Loucy (cell line): ENCODE results near the gene HSD17B12.

Source experiments
- H2AFZ ChIP-seq: fragments of 200-600 bp; sonication (generic); 2 replicates; pipeline ENCODE4 v1.6.0; 2016; ENCODE audit warnings: antibody characterized with exemption, mild to moderate bottlenecking, low read length, moderate library complexity
- H3F3A ChIP-seq: fragments of 200-600 bp; 2 replicates; pipeline ENCODE4 v1.6.0; 2016; ENCODE audit warnings: antibody characterized with exemption, low read depth, mild to moderate bottlenecking
- H3K27me3 ChIP-seq: fragments of 200-600 bp; sonication (generic); 2 replicates; pipeline ENCODE4 v1.6.1; 2014; ENCODE audit warnings: low read length, mild to moderate bottlenecking; ENCODE audit not compliant: insufficient read depth, poor library complexity, severe bottlenecking
- H3K36me3 ChIP-seq: fragments of 200-600 bp; sonication (generic); 2 replicates; pipeline ENCODE4 v1.6.1; 2016; ENCODE audit warnings: low read length; ENCODE audit not compliant: insufficient read depth
- H3K4me1 ChIP-seq: fragments of 200-600 bp; sonication (generic); 2 replicates; pipeline ENCODE4 v1.5.1; 2014; ENCODE audit warnings: low read length, mild to moderate bottlenecking; ENCODE audit not compliant: insufficient read depth, poor library complexity, severe bottlenecking
- H3K4me2 ChIP-seq: fragments of 200-600 bp; sonication (generic); 2 replicates; pipeline ENCODE4 v1.6.0; 2014; ENCODE audit warnings: antibody characterized with exemption, low read length, low read depth, mild to moderate bottlenecking; ENCODE audit not compliant: poor library complexity, severe bottlenecking
- H3K4me3 ChIP-seq: fragments of 200-600 bp; sonication (generic); 2 replicates; pipeline ENCODE4 v1.5.1; 2014; ENCODE audit warnings: low read length, mild to moderate bottlenecking, mixed read lengths; ENCODE audit not compliant: poor library complexity, severe bottlenecking
- H3K79me2 ChIP-seq: fragments of 200-600 bp; sonication (generic); 2 replicates; pipeline ENCODE4 v1.6.1; 2014; ENCODE audit warnings: low read length; ENCODE audit not compliant: insufficient read depth
- H3K9ac ChIP-seq: fragments of 200-600 bp; sonication (generic); 2 replicates; pipeline ENCODE4 v1.6.0; 2014; ENCODE audit warnings: mild to moderate bottlenecking, low read depth, low read length, moderate library complexity; ENCODE audit not compliant: poor library complexity, severe bottlenecking
- H3K9me2 ChIP-seq: fragments of 200-600 bp; sonication (generic); replicated peaks from 2 replicates; pipeline ENCODE4 v1.6.1; 2016; ENCODE audit warnings: low read depth, low read length, mixed read lengths
- H3K9me3 ChIP-seq: fragments of 200-600 bp; sonication (generic); 2 replicates; pipeline ENCODE4 v1.6.1; 2014; ENCODE audit warnings: mild to moderate bottlenecking, antibody characterized with exemption, low read length, low read depth; ENCODE audit not compliant: insufficient read depth
- H4K20me1 ChIP-seq: fragments of 200-600 bp; sonication (generic); 2 replicates; pipeline ENCODE4 v1.6.0; 2014; ENCODE audit warnings: antibody characterized with exemption, low read length, mild to moderate bottlenecking; ENCODE audit not compliant: insufficient read depth, poor library complexity, severe bottlenecking
- EZH2phosphoT487 ChIP-seq: fragments of 200-600 bp; IDR thresholded peaks from 2 replicates; pipeline ENCODE4 v1.6.1; 2018; ENCODE audit warnings: antibody characterized with exemption, mild to moderate bottlenecking, moderate library complexity, borderline replicate concordance
- TF ChIP-seq, protein P1 (sequence below): fragments of 200-600 bp; sonication (generic); conservative IDR thresholded peaks from 2 replicates; pipeline ENCODE4 v1.5.1; 2014; ENCODE audit warnings: mild to moderate bottlenecking, antibody characterized with exemption, low read length

Gene HSD17B12

DNA sequence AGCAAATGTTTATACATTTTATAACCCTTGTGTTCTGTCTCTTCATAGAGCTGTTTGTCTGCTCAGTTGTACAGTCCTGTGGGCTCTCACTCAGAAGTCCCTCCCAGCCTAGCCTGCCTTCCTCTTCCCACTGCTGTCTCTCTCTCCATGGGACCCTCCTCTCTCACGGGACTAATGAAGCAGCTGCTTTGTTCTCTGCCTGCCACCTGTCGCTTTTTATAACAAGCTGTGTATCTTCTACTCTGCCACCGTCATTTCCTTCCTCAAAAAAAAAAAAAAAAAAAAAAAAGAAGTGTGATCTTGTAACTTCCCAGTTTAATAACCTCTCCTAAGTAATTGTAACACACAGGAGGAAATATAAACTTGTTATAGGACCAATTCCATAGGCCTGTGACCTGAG, 107.9 kb downstream of the HSD17B12 start:
- TF ChIP-seq, protein P1, sequence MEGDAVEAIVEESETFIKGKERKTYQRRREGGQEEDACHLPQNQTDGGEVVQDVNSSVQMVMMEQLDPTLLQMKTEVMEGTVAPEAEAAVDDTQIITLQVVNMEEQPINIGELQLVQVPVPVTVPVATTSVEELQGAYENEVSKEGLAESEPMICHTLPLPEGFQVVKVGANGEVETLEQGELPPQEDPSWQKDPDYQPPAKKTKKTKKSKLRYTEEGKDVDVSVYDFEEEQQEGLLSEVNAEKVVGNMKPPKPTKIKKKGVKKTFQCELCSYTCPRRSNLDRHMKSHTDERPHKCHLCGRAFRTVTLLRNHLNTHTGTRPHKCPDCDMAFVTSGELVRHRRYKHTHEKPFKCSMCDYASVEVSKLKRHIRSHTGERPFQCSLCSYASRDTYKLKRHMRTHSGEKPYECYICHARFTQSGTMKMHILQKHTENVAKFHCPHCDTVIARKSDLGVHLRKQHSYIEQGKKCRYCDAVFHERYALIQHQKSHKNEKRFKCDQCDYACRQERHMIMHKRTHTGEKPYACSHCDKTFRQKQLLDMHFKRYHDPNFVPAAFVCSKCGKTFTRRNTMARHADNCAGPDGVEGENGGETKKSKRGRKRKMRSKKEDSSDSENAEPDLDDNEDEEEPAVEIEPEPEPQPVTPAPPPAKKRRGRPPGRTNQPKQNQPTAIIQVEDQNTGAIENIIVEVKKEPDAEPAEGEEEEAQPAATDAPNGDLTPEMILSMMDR: no peak
- TF ChIP-seq EZH2phosphoT487: no peak
- Histone ChIP-seq H3K4me1 (peaks cover 14% of the 10 kb centered on the region), H3K4me3 (peak overlapping the region; percentile 29), H3F3A (no peaks in the 10 kb centered on the region), H3K79me2 (no peaks in the 10 kb centered on the region), H4K20me1 (no peaks in the 10 kb centered on the region), H2AFZ (no peak overlapping the region; the same call in 1 of the 2 replicates), H3K9ac (peak overlapping the region; percentile 41), H3K27me3 (no peaks in the 10 kb centered on the region), H3K4me2 (peak overlapping the region; percentile 49), H3K9me3 (peaks cover 10% of the 10 kb centered on the region; the same call in 1 of the 2 replicates), H3K36me3 (no peaks in the 10 kb centered on the region), H3K9me2 (no peaks in the 10 kb centered on the region)

- Histone ChIP-seq H3K36me3 (no peaks in the 10 kb centered on the region), H3K9me3 (no peaks in the 10 kb centered on the region), H3F3A (no peaks in the 10 kb centered on the region), H3K4me3 (no peak overlapping the region), H3K27me3 (no peaks in the 10 kb centered on the region), H2AFZ (no peak overlapping the region), H3K4me1 (peaks cover 14% of the 10 kb centered on the region), H3K79me2 (no peaks in the 10 kb centered on the region), H3K9ac (no peak overlapping the region), H4K20me1 (no peaks in the 10 kb centered on the region), H3K4me2 (no peak overlapping the region), H3K9me2 (no peaks in the 10 kb centered on the region)
- TF ChIP-seq, protein P1: no peak
- no peak for TF ChIP-seq EZH2phosphoT487
These were observed 109.3 kb downstream of the HSD17B12 start for GRCh38 chr11:43789700-43790443.

- H3K27me3 ChIP-seq: no peaks in the 10 kb centered on the region
- no peak overlapping the region for H2AFZ ChIP-seq
- no peaks in the 10 kb centered on the region for H4K20me1 ChIP-seq
- H3F3A ChIP-seq: no peaks in the 10 kb centered on the region
- peaks cover 14% of the 10 kb centered on the region for H3K4me1 ChIP-seq
- H3K9me3 ChIP-seq: no peaks in the 10 kb centered on the region
- H3K36me3 ChIP-seq: no peaks in the 10 kb centered on the region
- H3K4me3 ChIP-seq: no peak overlapping the region
- TF ChIP-seq, protein P1: no peak
- TF ChIP-seq EZH2phosphoT487: no peak
- H3K9me2 ChIP-seq: no peaks in the 10 kb centered on the region
- no peaks in the 10 kb centered on the region for H3K79me2 ChIP-seq
- H3K4me2 ChIP-seq: no peak overlapping the region
- H3K9ac ChIP-seq: no peak overlapping the region
These were observed 109.9 kb downstream of the HSD17B12 start for GRCh38 chr11:43790444-43790794.
